ENCODE measurements around the gene ZNF611. TPM values are rescaled to one million over a fixed set of nuclear protein-coding genes. Genes with fewer than 3 reads are reported as not detected.
"Not testable (repeated sequence)": the region's sequence is repeated elsewhere in the genome, so short reads cannot be mapped to it uniquely, and the experiment has no call there.

Gene ZNF611
- total RNA-seq, 1 donor from 2014 or later, result 11.1 TPM

- DNase-seq (ENCODE audit: low read depth), result no peak
- TF ChIP-seq CTCF (conservative IDR thresholded peaks at IDR 0.05; ENCODE audit: low read depth, low read length), result no peak
- no peak overlapping the region for H3K4me3 ChIP-seq (ENCODE audit: low read depth, low read length)
Observed at GRCh38 chr19:52742516-52742915, 7.7 kb upstream of the ZNF611 start.

- DNase-seq (ENCODE audit: low read depth), result no peak
- no peak overlapping the region for H3K4me3 ChIP-seq (ENCODE audit: low read depth, low read length)
- no peak for TF ChIP-seq CTCF (conservative IDR thresholded peaks at IDR 0.05; ENCODE audit: low read depth, low read length)
Observed at GRCh38 chr19:52741951-52742485, 7.2 kb upstream of the ZNF611 start.

- not testable (repeated sequence) for H3K4me3 ChIP-seq (ENCODE audit: low read depth, low read length); DNase-seq (ENCODE audit: low read depth)
Observed at GRCh38 chr19:52741371-52741770, 6.5 kb upstream of the ZNF611 start.

- no peak for TF ChIP-seq CTCF (conservative IDR thresholded peaks at IDR 0.05; ENCODE audit: low read depth, low read length)
- H3K4me3 ChIP-seq (ENCODE audit: low read depth, low read length), result no peak overlapping the region
- DNase-seq (ENCODE audit: low read depth), result no peak
Observed at GRCh38 chr19:52739576-52739975, 4.7 kb upstream of the ZNF611 start.

- peak; percentile 56 for DNase-seq (ENCODE audit: low read depth)
- no peak for TF ChIP-seq CTCF (conservative IDR thresholded peaks at IDR 0.05; ENCODE audit: low read depth, low read length)
- peak overlapping the region; percentile 99 for H3K4me3 ChIP-seq (ENCODE audit: low read depth, low read length)
Observed at GRCh38 chr19:52735734-52736133, 890 bp upstream of the ZNF611 start.

- H3K4me3 ChIP-seq (ENCODE audit: low read depth, low read length), result peak overlapping the region; percentile 99
- DNase-seq (ENCODE audit: low read depth), result no peak
- TF ChIP-seq CTCF (conservative IDR thresholded peaks at IDR 0.05; ENCODE audit: low read depth, low read length), result no peak
Observed at GRCh38 chr19:52734331-52734892, 432 bp downstream of the ZNF611 start.

- H3K4me3 ChIP-seq (ENCODE audit: low read depth, low read length); DNase-seq (ENCODE audit: low read depth): not testable (repeated sequence)
Observed at GRCh38 chr19:52726051-52726450, 8.8 kb downstream of the ZNF611 start.

GRCh38 chr19:52725528-52725961 lies 9.3 kb downstream of the ZNF611 start:
- no peak for DNase-seq (ENCODE audit: low read depth)
- TF ChIP-seq CTCF (conservative IDR thresholded peaks at IDR 0.05; ENCODE audit: low read depth, low read length), result no peak
- H3K4me3 ChIP-seq (ENCODE audit: low read depth, low read length), result no peak overlapping the region
